MCF 10A (cell line): ENCODE measurements around the gene DNER. TPM values are rescaled to one million over a fixed set of nuclear protein-coding genes. Genes with fewer than 3 reads are reported as not detected.

Experiments
- BruUV-seq: library from RNA; stranded (reverse); fragments of 400-500 nt; replicated peaks from 2 replicates; lab custom pipeline; 2021; lab: Mats Ljungman, UMichigan
- CTCF ChIA-PET: fragments of 300-600 bp; sonication (Branson Sonifier 250); formaldehyde crosslinking; extraction: SDS; loops from one replicate; lab custom pipeline; 2021; ENCODE audit warnings: antibody characterized with exemption, inconsistent platforms; lab: Yijun Ruan, JAX
- POLR2A ChIA-PET: fragments of 300-600, 350-650 bp; sonication (Branson Sonifier 250); formaldehyde crosslinking; extraction: SDS; loops from one replicate; lab custom pipeline; 2020; ENCODE audit warnings: antibody characterized with exemption, inconsistent platforms; lab: Yijun Ruan, JAX
- DNase-seq: peaks from one replicate; pipeline ENCODE4 v3.0.0-alpha.2; 2018; ENCODE audit not compliant: unreplicated experiment
- H3K27ac Mint-ChIP-seq: one replicate; pipeline ENCODE4 v1.8.0; 2022; ENCODE audit warnings: mild to moderate bottlenecking, low read depth, mixed read lengths; ENCODE audit not compliant: unreplicated experiment
- H3K27me3 Mint-ChIP-seq: one replicate; pipeline ENCODE4 v1.8.0; 2022; ENCODE audit warnings: mixed read lengths; ENCODE audit not compliant: insufficient read depth, unreplicated experiment
- H3K36me3 Mint-ChIP-seq: one replicate; pipeline ENCODE4 v1.8.0; 2022; ENCODE audit warnings: mild to moderate bottlenecking, moderate library complexity, mixed read lengths; ENCODE audit not compliant: insufficient read depth, unreplicated experiment
- H3K4me1 Mint-ChIP-seq: one replicate; pipeline ENCODE4 v1.8.0; 2022; ENCODE audit warnings: mixed read lengths; ENCODE audit not compliant: insufficient read depth, unreplicated experiment
- H3K4me3 Mint-ChIP-seq: one replicate; pipeline ENCODE4 v1.8.0; 2022; ENCODE audit warnings: mild to moderate bottlenecking, moderate library complexity, mixed read lengths; ENCODE audit not compliant: unreplicated experiment
- H3K9me3 Mint-ChIP-seq: one replicate; pipeline ENCODE4 v1.8.0; 2022; ENCODE audit warnings: mixed read lengths; ENCODE audit not compliant: unreplicated experiment
- intact Hi-C: fragments of 100-400 bp; cut with micrococcal nuclease; formaldehyde crosslinking; loops from 2 replicates; pipeline ENCODE4 v1.14.1; 2022
- total RNA-seq: library from RNA; stranded (reverse); gene quantifications from 2 replicates; pipeline ENCODE4 v1.2.3, GENCODE V29; 2022
- TF ChIP-seq, protein P1 (sequence below): fragments of 200-600 bp; IDR thresholded peaks from one replicate; pipeline ENCODE4 v1.8.0; 2022; ENCODE audit warnings: antibody characterized with exemption, mild to moderate bottlenecking; ENCODE audit not compliant: unreplicated experiment

DNER gene
- total RNA-seq, 1 experiment from 2014 or later, result 49.2 TPM

DNA sequence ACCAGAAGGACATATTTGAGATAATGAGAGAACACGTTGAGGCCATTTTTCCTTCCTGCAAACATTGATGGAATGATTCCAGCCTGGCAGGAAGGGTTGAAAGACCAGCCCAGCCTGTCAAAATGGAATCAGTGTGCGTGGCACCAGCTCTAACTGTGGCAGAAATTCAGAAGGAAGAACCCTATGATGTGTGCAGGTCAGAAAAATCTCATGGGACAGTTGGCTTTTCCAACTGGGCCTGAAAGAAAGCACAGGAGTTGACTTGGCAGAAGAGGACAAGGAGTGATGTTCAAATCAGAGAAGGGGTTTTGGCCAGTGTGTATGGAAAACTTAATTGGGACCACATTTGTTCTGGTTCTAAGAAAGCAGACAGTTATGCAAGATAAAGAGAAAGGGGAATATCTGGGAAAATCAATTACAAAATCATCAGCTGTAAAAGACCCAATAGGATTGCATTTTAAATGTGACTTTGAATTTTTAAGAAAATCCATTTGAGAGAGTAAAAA lies 250.5 kb downstream of the DNER start:
- Mint-ChIP-seq H3K27ac (no peak overlapping the region), H3K4me3 (no peak overlapping the region), H3K9me3 (no peaks in the 10 kb centered on the region), H3K27me3 (no peaks in the 10 kb centered on the region), H3K36me3 (peaks cover 19% of the 10 kb centered on the region), H3K4me1 (peaks cover 19% of the 10 kb centered on the region)
- TF ChIP-seq, protein P1, sequence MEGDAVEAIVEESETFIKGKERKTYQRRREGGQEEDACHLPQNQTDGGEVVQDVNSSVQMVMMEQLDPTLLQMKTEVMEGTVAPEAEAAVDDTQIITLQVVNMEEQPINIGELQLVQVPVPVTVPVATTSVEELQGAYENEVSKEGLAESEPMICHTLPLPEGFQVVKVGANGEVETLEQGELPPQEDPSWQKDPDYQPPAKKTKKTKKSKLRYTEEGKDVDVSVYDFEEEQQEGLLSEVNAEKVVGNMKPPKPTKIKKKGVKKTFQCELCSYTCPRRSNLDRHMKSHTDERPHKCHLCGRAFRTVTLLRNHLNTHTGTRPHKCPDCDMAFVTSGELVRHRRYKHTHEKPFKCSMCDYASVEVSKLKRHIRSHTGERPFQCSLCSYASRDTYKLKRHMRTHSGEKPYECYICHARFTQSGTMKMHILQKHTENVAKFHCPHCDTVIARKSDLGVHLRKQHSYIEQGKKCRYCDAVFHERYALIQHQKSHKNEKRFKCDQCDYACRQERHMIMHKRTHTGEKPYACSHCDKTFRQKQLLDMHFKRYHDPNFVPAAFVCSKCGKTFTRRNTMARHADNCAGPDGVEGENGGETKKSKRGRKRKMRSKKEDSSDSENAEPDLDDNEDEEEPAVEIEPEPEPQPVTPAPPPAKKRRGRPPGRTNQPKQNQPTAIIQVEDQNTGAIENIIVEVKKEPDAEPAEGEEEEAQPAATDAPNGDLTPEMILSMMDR, result no peak
- BruUV-seq, result no TSS peak
- no peak for DNase-seq
- ChIA-PET POLR2A (interaction anchor here (1.2 to 1.3 kb wide), 2 partner anchors 10 to 25 kb away, joined by 3 to 4 read pairs; no protein-coding TSS in a partner anchor), CTCF (interaction anchor here (0.6 to 0.8 kb wide), 2 partner anchors 11 to 32 kb away, joined by 3 to 4 read pairs; no protein-coding TSS in a partner anchor)
- intact Hi-C loops, result no loop called here

DNA sequence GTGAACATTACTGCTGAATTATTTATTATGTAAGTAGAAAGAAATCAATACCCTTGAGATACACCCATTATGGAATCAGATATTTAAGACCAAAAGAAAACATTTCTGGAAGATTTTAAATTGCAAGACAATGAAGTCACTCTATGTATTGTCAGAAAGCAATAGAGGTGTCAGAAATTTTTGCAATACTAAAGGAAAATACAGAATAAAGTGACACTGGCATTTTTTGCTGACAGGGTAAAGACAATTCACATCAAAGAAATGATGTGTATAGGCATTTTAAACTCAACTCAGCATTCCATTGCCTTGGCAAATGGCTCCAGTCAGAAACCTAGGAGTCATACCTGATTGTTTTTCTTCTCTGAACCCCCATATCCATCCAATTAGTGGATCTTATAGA lies 252.2 kb downstream of the DNER start:
- no TSS peak for BruUV-seq
- intact Hi-C loops, result no loop called here
- no peak for DNase-seq
- no peaks in the 10 kb centered on the region for H3K9me3 Mint-ChIP-seq
- POLR2A ChIA-PET, result interaction anchor here (1.0 kb wide), 1 partner anchor 112 kb away, joined by 3 read pairs; no protein-coding TSS in a partner anchor
- H3K36me3 Mint-ChIP-seq, result peaks cover 12% of the 10 kb centered on the region
- H3K27ac Mint-ChIP-seq, result no peak overlapping the region
- no peak overlapping the region for H3K4me3 Mint-ChIP-seq
- peaks cover 19% of the 10 kb centered on the region for H3K4me1 Mint-ChIP-seq
- H3K27me3 Mint-ChIP-seq, result no peaks in the 10 kb centered on the region
- CTCF ChIA-PET, result no interaction called here
- TF ChIP-seq, protein P1, result no peak

DNA sequence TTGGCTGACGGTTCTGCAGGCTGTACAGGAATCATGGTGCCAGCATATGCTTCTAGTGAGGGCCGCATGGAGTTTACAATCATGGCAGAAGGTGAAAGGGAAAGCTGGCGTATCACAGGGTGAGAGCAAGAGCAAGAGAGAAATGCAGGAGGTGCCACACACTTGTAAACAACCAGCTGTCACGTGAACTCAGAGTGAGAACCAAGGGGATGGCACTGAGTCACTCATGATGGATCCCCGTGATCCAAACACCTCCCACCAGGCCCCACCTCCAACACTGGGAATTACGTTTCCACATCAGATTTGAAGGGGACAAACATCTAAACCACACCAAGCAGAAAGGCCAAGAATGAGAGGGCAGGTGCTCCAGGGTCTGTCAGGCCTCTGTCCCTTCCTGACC lies 258.3 kb downstream of the DNER start:
- ChIA-PET CTCF (interaction anchor here (0.8 to 1.2 kb wide), 2 partner anchors 106 to 127 kb away, joined by 3 read pairs; no protein-coding TSS in a partner anchor), POLR2A (interaction anchor here (1.2 to 1.6 kb wide), 3 partner anchors 11 to 131 kb away, joined by 3 to 9 read pairs (median 4); no protein-coding TSS in a partner anchor)
- no TSS peak for BruUV-seq
- Mint-ChIP-seq H3K27me3 (no peaks in the 10 kb centered on the region), H3K9me3 (no peaks in the 10 kb centered on the region), H3K4me1 (peaks cover 26% of the 10 kb centered on the region), H3K4me3 (no peak overlapping the region), H3K36me3 (peaks cover 7% of the 10 kb centered on the region), H3K27ac (peak overlapping the region; percentile 63)
- TF ChIP-seq, protein P1, result no peak
- DNase-seq, result peak; percentile 24
- intact Hi-C loops, result no loop called here

DNA sequence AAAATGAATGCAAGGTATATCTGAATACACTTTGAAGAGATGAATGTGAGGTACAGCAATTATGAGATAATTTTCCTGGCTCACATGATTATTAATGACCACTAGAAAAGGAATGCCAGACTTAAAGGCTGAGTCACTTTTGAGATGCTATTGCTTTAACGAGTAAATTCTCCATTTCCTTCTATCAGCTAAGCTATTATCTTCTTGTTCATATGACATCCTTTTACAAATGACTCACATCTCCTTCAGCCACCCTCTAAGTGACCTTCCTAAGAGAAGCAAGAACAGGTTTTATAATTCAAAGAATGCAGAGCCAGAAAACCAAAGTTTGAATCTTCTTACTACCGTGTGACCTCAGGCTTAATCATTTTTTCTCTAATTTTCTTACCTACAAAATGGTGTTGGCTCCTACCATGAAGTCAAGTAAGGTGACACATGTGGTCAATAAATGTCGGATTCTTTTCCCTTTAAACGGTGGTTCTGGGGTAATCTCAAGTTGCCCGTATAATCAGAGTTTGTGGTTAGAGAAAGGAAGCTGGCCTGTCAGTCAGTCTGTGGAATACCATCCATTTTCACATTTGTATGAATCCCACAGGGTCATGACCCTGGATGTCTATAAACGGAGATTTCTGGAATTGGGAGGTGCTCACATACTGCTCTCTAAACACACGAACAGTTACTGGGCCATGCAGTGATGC lies 259.3 kb downstream of the DNER start:
- POLR2A ChIA-PET, result interaction anchor here (0.7 to 1.6 kb wide), 7 partner anchors 8 to 56 kb away, joined by 3 to 9 read pairs (median 4); no protein-coding TSS in a partner anchor
- intact Hi-C loops, result no loop called here
- Mint-ChIP-seq H3K27ac (peak overlapping the region; percentile 86), H3K4me1 (peaks cover 26% of the 10 kb centered on the region), H3K36me3 (peaks cover 15% of the 10 kb centered on the region), H3K4me3 (peak overlapping the region; percentile 33), H3K27me3 (no peaks in the 10 kb centered on the region), H3K9me3 (no peaks in the 10 kb centered on the region)
- DNase-seq, result peak; percentile 52
- BruUV-seq, result TSS peak; percentile 63
- TF ChIP-seq, protein P1, result no peak
- CTCF ChIA-PET, result interaction anchor here (1.2 kb wide), 1 partner anchor 128 kb away, joined by 3 read pairs; no protein-coding TSS in a partner anchor
